Stomach smooth muscle (tissue), 2 donors: ENCODE data around the gene ENTPD8.
A peak's percentile ranks its signal among the peaks of the same experiment; 100 is the strongest.
"Not testable (repeated sequence)": the region's sequence is repeated elsewhere in the genome, so short reads cannot be mapped to it uniquely, and the experiment has no call there.

ENCODE experiments used
- H3K27ac ChIP-seq: one replicate; pipeline ENCODE4 v1.7.0; 2013; ENCODE audit warnings: mild to moderate bottlenecking, low read length, inconsistent platforms
- H3K27me3 ChIP-seq, 2 donors: one replicate each; pipeline ENCODE4 v1.7.0; 2013; ENCODE audit warnings: low read length in 2 of 2; ENCODE audit not compliant: insufficient read depth in 2 of 2, control insufficient read depth in 1 of 2
- H3K36me3 ChIP-seq, 2 donors: one replicate each; pipeline ENCODE4 v1.7.0; 2013; ENCODE audit warnings: low read length in 2 of 2; ENCODE audit not compliant: control insufficient read depth in 2 of 2, insufficient read depth in 2 of 2
- H3K4me1 ChIP-seq: one replicate; pipeline ENCODE4 v1.7.0; 2013; ENCODE audit warnings: low read length; ENCODE audit not compliant: control insufficient read depth, insufficient read depth
- H3K4me3 ChIP-seq, 2 donors: one replicate each; pipeline ENCODE4 v1.7.0; 2013; ENCODE audit warnings: low read length in 2 of 2
- H3K9ac ChIP-seq, 2 donors: one replicate each; pipeline ENCODE4 v1.7.0; 2013; ENCODE audit warnings: low read length in 2 of 2, mild to moderate bottlenecking in 1 of 2
- H3K9me3 ChIP-seq, 2 donors: one replicate each; pipeline ENCODE4 v1.7.0; 2013; ENCODE audit warnings: low read length in 2 of 2; ENCODE audit not compliant: control insufficient read depth in 2 of 2
- donor health status: healthy.
- donor health status: Pancreatic carcinoma.

The ENTPD8 gene

GRCh38 chr9:137411260-137411644 lies 29.9 kb downstream of the ENTPD8 start:
- Histone ChIP-seq H3K36me3 (no peaks in the 10 kb centered on the region), H3K27me3 (peaks cover 0 to 1% of the 10 kb centered on the region in 2 donors), H3K4me3 (no peak overlapping the region), H3K9ac (no peak overlapping the region), H3K27ac (no peak overlapping the region), H3K9me3 (no peaks in the 10 kb centered on the region), H3K4me1 (peaks cover 14% of the 10 kb centered on the region)

- Histone ChIP-seq H3K9me3 (no peaks in the 10 kb centered on the region), H3K4me1 (peaks cover 15% of the 10 kb centered on the region), H3K27ac (no peak overlapping the region), H3K36me3 (no peaks in the 10 kb centered on the region), H3K9ac (no peak overlapping the region), H3K4me3 (no peak overlapping the region), H3K27me3 (peaks cover 0 to 2% of the 10 kb centered on the region in 2 donors)
Observed at GRCh38 chr9:137410891-137411249, 30.3 kb downstream of the ENTPD8 start.

GRCh38 chr9:137410236-137410890 lies 30.8 kb downstream of the ENTPD8 start:
- not testable (repeated sequence) for H3K9ac ChIP-seq, H3K4me3 ChIP-seq, H3K27ac ChIP-seq, H3K27me3 ChIP-seq, H3K36me3 ChIP-seq, H3K9me3 ChIP-seq
- H3K4me1 ChIP-seq = peaks cover 15% of the 10 kb centered on the region

GRCh38 chr9:137409515-137409914 lies 31.6 kb downstream of the ENTPD8 start:
- H3K27ac ChIP-seq = no peak overlapping the region
- peaks cover 15% of the 10 kb centered on the region for H3K4me1 ChIP-seq
- H3K27me3 ChIP-seq = peaks cover 0 to 2% of the 10 kb centered on the region in 2 donors
- H3K36me3 ChIP-seq = no peaks in the 10 kb centered on the region
- H3K9me3 ChIP-seq = no peaks in the 10 kb centered on the region
- H3K9ac ChIP-seq = no peak overlapping the region
- H3K4me3 ChIP-seq = no peak overlapping the region

GRCh38 chr9:137408651-137409405 lies 32.3 kb downstream of the ENTPD8 start:
- Histone ChIP-seq H3K4me3 (no peak overlapping the region), H3K27ac (no peak overlapping the region), H3K9ac (no peak overlapping the region), H3K4me1 (peaks cover 15% of the 10 kb centered on the region), H3K9me3 (no peaks in the 10 kb centered on the region), H3K36me3 (no peaks in the 10 kb centered on the region), H3K27me3 (peaks cover 0 to 2% of the 10 kb centered on the region in 2 donors)

GRCh38 chr9:137407590-137408300 lies 33.4 kb downstream of the ENTPD8 start:
- peak overlapping the region in 1 of 2 donors; percentile 61 for H3K4me3 ChIP-seq
- peaks cover 0 to 2% of the 10 kb centered on the region in 2 donors for H3K27me3 ChIP-seq
- no peak overlapping the region for H3K27ac ChIP-seq
- H3K9ac ChIP-seq = no peak overlapping the region
- peaks cover 15% of the 10 kb centered on the region for H3K4me1 ChIP-seq
- H3K36me3 ChIP-seq = no peaks in the 10 kb centered on the region
- H3K9me3 ChIP-seq = no peaks in the 10 kb centered on the region

- Histone ChIP-seq H3K9ac (no peak overlapping the region), H3K27ac (no peak overlapping the region), H3K9me3 (no peaks in the 10 kb centered on the region), H3K4me1 (peaks cover 14% of the 10 kb centered on the region), H3K27me3 (peaks cover 0 to 2% of the 10 kb centered on the region in 2 donors), H3K36me3 (no peaks in the 10 kb centered on the region), H3K4me3 (peak overlapping the region in 1 of 2 donors; percentile 61)
Observed at GRCh38 chr9:137406876-137407589, 34.1 kb downstream of the ENTPD8 start.

GRCh38 chr9:137406085-137406760 lies 34.9 kb downstream of the ENTPD8 start:
- Histone ChIP-seq H3K4me1 (peaks cover 13% of the 10 kb centered on the region), H3K9me3 (no peaks in the 10 kb centered on the region), H3K27me3 (peaks cover 0 to 2% of the 10 kb centered on the region in 2 donors), H3K36me3 (no peaks in the 10 kb centered on the region), H3K9ac (no peak overlapping the region), H3K27ac (no peak overlapping the region), H3K4me3 (peak overlapping the region in 1 of 2 donors; percentile 61)

GRCh38 chr9:137405677-137406081 lies 35.5 kb downstream of the ENTPD8 start:
- H3K9ac ChIP-seq = no peak overlapping the region
- H3K36me3 ChIP-seq = no peaks in the 10 kb centered on the region
- peaks cover 0 to 2% of the 10 kb centered on the region in 2 donors for H3K27me3 ChIP-seq
- H3K27ac ChIP-seq = no peak overlapping the region
- H3K4me1 ChIP-seq = peaks cover 13% of the 10 kb centered on the region
- no peak overlapping the region for H3K4me3 ChIP-seq
- H3K9me3 ChIP-seq = no peaks in the 10 kb centered on the region

- Histone ChIP-seq H3K4me3 (no peak overlapping the region), H3K36me3 (no peaks in the 10 kb centered on the region), H3K9me3 (no peaks in the 10 kb centered on the region), H3K27me3 (peaks cover 0 to 2% of the 10 kb centered on the region in 2 donors), H3K9ac (no peak overlapping the region), H3K27ac (no peak overlapping the region), H3K4me1 (peaks cover 13% of the 10 kb centered on the region)
Observed at GRCh38 chr9:137404961-137405567, 36.1 kb downstream of the ENTPD8 start.
